ENCODE measurements around the gene KCNN1.

DNA sequence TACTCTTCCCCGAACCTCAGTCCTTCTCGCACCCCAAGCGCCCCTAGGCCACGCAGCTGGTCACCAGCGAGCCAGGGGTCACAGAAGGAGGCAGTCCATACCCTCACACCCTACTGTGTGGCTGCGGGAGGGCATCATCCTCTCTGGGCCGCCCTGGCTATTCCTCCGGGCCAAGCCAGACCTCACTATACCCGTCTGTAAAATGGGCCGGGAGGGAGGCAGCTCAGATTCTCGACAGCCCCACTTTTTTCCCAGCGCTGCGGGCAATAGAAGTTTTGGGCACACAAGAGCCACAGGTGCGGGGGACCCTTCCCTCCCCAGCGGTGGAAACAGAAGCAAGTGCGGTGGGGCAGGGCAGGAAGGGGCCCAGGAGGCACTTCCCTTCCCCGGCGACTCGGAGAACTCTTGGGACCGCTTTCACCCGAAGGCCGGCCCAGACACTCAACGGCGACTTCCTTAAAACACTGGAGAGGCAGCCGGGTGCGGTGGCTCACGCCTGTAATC is 35.5 kb downstream of the KCNN1 start:
- TF ChIP-seq, protein P1, sequence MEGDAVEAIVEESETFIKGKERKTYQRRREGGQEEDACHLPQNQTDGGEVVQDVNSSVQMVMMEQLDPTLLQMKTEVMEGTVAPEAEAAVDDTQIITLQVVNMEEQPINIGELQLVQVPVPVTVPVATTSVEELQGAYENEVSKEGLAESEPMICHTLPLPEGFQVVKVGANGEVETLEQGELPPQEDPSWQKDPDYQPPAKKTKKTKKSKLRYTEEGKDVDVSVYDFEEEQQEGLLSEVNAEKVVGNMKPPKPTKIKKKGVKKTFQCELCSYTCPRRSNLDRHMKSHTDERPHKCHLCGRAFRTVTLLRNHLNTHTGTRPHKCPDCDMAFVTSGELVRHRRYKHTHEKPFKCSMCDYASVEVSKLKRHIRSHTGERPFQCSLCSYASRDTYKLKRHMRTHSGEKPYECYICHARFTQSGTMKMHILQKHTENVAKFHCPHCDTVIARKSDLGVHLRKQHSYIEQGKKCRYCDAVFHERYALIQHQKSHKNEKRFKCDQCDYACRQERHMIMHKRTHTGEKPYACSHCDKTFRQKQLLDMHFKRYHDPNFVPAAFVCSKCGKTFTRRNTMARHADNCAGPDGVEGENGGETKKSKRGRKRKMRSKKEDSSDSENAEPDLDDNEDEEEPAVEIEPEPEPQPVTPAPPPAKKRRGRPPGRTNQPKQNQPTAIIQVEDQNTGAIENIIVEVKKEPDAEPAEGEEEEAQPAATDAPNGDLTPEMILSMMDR (conservative IDR thresholded peaks at IDR 0.05; ENCODE audit: low read depth, low read length) = no peak
- TF ChIP-seq RFX5 (IDR thresholded peaks at IDR 0.05; ENCODE audit: low read depth, low read length) = no peak
- TF ChIP-seq POLR2A (IDR thresholded peaks at IDR 0.05; ENCODE audit: low read depth, low read length) = no peak
- TF ChIP-seq, protein P2, sequence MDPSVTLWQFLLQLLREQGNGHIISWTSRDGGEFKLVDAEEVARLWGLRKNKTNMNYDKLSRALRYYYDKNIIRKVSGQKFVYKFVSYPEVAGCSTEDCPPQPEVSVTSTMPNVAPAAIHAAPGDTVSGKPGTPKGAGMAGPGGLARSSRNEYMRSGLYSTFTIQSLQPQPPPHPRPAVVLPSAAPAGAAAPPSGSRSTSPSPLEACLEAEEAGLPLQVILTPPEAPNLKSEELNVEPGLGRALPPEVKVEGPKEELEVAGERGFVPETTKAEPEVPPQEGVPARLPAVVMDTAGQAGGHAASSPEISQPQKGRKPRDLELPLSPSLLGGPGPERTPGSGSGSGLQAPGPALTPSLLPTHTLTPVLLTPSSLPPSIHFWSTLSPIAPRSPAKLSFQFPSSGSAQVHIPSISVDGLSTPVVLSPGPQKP (IDR thresholded peaks at IDR 0.05; ENCODE audit: borderline replicate concordance, low read depth, low read length) = no peak
- no peak for TF ChIP-seq MAFK (IDR thresholded peaks at IDR 0.05; ENCODE audit: low read depth, low read length)
- TF ChIP-seq RCOR1 (IDR thresholded peaks at IDR 0.05; ENCODE audit: insufficient replicate concordance, low read length) = no peak
- TF ChIP-seq RAD21 (IDR thresholded peaks at IDR 0.05; ENCODE audit: low read length) = no peak
- TF ChIP-seq, protein P3, sequence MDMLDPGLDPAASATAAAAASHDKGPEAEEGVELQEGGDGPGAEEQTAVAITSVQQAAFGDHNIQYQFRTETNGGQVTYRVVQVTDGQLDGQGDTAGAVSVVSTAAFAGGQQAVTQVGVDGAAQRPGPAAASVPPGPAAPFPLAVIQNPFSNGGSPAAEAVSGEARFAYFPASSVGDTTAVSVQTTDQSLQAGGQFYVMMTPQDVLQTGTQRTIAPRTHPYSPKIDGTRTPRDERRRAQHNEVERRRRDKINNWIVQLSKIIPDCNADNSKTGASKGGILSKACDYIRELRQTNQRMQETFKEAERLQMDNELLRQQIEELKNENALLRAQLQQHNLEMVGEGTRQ (IDR thresholded peaks at IDR 0.05; ENCODE audit: low read depth, low read length) = no peak
- no peak for TF ChIP-seq BHLHE40 (IDR thresholded peaks at IDR 0.05; ENCODE audit: low read depth, low read length)
- TF ChIP-seq SMC3 (IDR thresholded peaks at IDR 0.05; ENCODE audit: low read depth, low read length) = no peak
- TF ChIP-seq FOS (IDR thresholded peaks at IDR 0.05; ENCODE audit: low read depth, low read length) = no peak
- no peak for TF ChIP-seq CHD1 (IDR thresholded peaks at IDR 0.05; ENCODE audit: low read depth, low read length)

Data from IMR-90 (cell line).